Measurements from ENCODE around the gene EMC10.

Gene EMC10

GRCh38 chr19:50475101-50475568 lies 1.2 kb upstream of the EMC10 start:
- H3K4me3 ChIP-seq (ENCODE audit: severe bottlenecking), result no peak overlapping the region
- ATAC-seq (ENCODE audit: low read depth) (no peak), DNase-seq (ENCODE audit: low spot score) (no peak)
- peaks cover 14% of the 10 kb centered on the region for H3K36me3 ChIP-seq (ENCODE audit: low read depth)
- no peak for TF ChIP-seq CTCF (IDR thresholded peaks at IDR 0.05; ENCODE audit: poor library complexity, severe bottlenecking)
- H3K27me3 ChIP-seq (ENCODE audit: insufficient read depth, poor library complexity, severe bottlenecking), result no peaks in the 10 kb centered on the region
- H3K4me1 ChIP-seq (ENCODE audit: insufficient read depth, poor library complexity, severe bottlenecking), result no peaks in the 10 kb centered on the region
- H3K27ac ChIP-seq (ENCODE audit: poor library complexity, severe bottlenecking), result no peak overlapping the region
- H3K9me3 ChIP-seq (ENCODE audit: severe bottlenecking), result no peaks in the 10 kb centered on the region

- Histone ChIP-seq H3K27ac (ENCODE audit: poor library complexity, severe bottlenecking) (no peak overlapping the region), H3K27me3 (ENCODE audit: insufficient read depth, poor library complexity, severe bottlenecking) (no peaks in the 10 kb centered on the region)
- ATAC-seq (ENCODE audit: low read depth), result no peak
These were observed 527 bp upstream of the EMC10 start for GRCh38 chr19:50475736-50476223.

GRCh38 chr19:50476907-50477238 lies 566 bp downstream of the EMC10 start:
- Histone ChIP-seq H3K4me1 (ENCODE audit: insufficient read depth, poor library complexity, severe bottlenecking) (no peaks in the 10 kb centered on the region), H3K9me3 (ENCODE audit: severe bottlenecking) (no peaks in the 10 kb centered on the region), H3K27ac (ENCODE audit: poor library complexity, severe bottlenecking) (peak overlapping the region; percentile 35), H3K36me3 (ENCODE audit: low read depth) (peaks cover 14% of the 10 kb centered on the region), H3K4me3 (ENCODE audit: severe bottlenecking) (peak overlapping the region; percentile 59), H3K27me3 (ENCODE audit: insufficient read depth, poor library complexity, severe bottlenecking) (no peaks in the 10 kb centered on the region)
- no peak for ATAC-seq (ENCODE audit: low read depth)
- no peak for DNase-seq (ENCODE audit: low spot score)
- no peak for TF ChIP-seq CTCF (IDR thresholded peaks at IDR 0.05; ENCODE audit: poor library complexity, severe bottlenecking)

More at GRCh38 chr19:50475736-50476223, 527 bp upstream of the EMC10 start:
- H3K9me3 ChIP-seq (ENCODE audit: severe bottlenecking), result no peaks in the 10 kb centered on the region
- no peak overlapping the region for H3K4me3 ChIP-seq (ENCODE audit: severe bottlenecking)
- no peak for DNase-seq (ENCODE audit: low spot score)
- H3K36me3 ChIP-seq (ENCODE audit: low read depth), result peaks cover 14% of the 10 kb centered on the region
- no peaks in the 10 kb centered on the region for H3K4me1 ChIP-seq (ENCODE audit: insufficient read depth, poor library complexity, severe bottlenecking)
- TF ChIP-seq CTCF (IDR thresholded peaks at IDR 0.05; ENCODE audit: poor library complexity, severe bottlenecking), result no peak

- H3K4me3 ChIP-seq (ENCODE audit: severe bottlenecking), result no peak overlapping the region
- no peak overlapping the region for H3K27ac ChIP-seq (ENCODE audit: poor library complexity, severe bottlenecking)
These were observed 1.6 kb downstream of the EMC10 start for GRCh38 chr19:50477751-50478515.

More at GRCh38 chr19:50477751-50478515, 1.6 kb downstream of the EMC10 start:
- ATAC-seq (ENCODE audit: low read depth) (no peak), DNase-seq (ENCODE audit: low spot score) (no peak)
- TF ChIP-seq CTCF (IDR thresholded peaks at IDR 0.05; ENCODE audit: poor library complexity, severe bottlenecking), result no peak
- H3K9me3 ChIP-seq (ENCODE audit: severe bottlenecking), result no peaks in the 10 kb centered on the region
- H3K4me1 ChIP-seq (ENCODE audit: insufficient read depth, poor library complexity, severe bottlenecking), result no peaks in the 10 kb centered on the region
- no peaks in the 10 kb centered on the region for H3K27me3 ChIP-seq (ENCODE audit: insufficient read depth, poor library complexity, severe bottlenecking)
- H3K36me3 ChIP-seq (ENCODE audit: low read depth), result peaks cover 14% of the 10 kb centered on the region

Measured in RWPE2 (cell line).